H1 (cell line): ENCODE measurements around the gene CRYBG3. TPM values are rescaled to one million over a fixed set of nuclear protein-coding genes. Genes with fewer than 3 reads are reported as not detected.

Source experiments
- BRCA1 ChIP-seq: IDR thresholded peaks from 2 replicates; pipeline ENCODE4 v1.6.1; 2012; ENCODE audit warnings: low read depth, low read length, improper control_type of control experiment
- CBX8 ChIP-seq: fragments of 300-800, 300-1000 bp; sonication (generic); IDR thresholded peaks from 2 replicates; pipeline ENCODE4 v1.7.1; 2016; ENCODE audit warnings: low read depth, low read length, borderline replicate concordance
- CHD7 ChIP-seq: fragments of 300-600 bp; sonication (generic); IDR thresholded peaks from 2 replicates; pipeline ENCODE4 v1.7.1; 2012; ENCODE audit warnings: low read length, moderate library complexity, mild to moderate bottlenecking, inconsistent platforms; ENCODE audit not compliant: insufficient replicate concordance
- CREB1 ChIP-seq: IDR thresholded peaks from 2 replicates; pipeline ENCODE4 v1.6.1; 2012; ENCODE audit warnings: inconsistent platforms
- EGR1 ChIP-seq: IDR thresholded peaks from 2 replicates; pipeline ENCODE4 v1.6.1; 2011; ENCODE audit warnings: low read depth, low read length, borderline replicate concordance
- EZH2 ChIP-seq: fragments of 200-600 bp; sonication (generic); IDR thresholded peaks from 2 replicates; pipeline ENCODE4 v1.7.1; 2012; ENCODE audit warnings: low read depth, mild to moderate bottlenecking, moderate library complexity, low read length, inconsistent platforms; ENCODE audit not compliant: severe bottlenecking
- FOSL1 ChIP-seq: IDR thresholded peaks from 2 replicates; pipeline ENCODE4 v1.6.1; 2011; ENCODE audit warnings: mild to moderate bottlenecking, low read depth, low read length, moderate library complexity; ENCODE audit not compliant: insufficient read depth
- GTF2F1 ChIP-seq: IDR thresholded peaks from 2 replicates; pipeline ENCODE4 v1.6.1; 2012; ENCODE audit warnings: low read depth, low read length, improper control_type of control experiment, borderline replicate concordance
- KDM1A ChIP-seq: fragments of 200-600, 300-600 bp; sonication (generic); IDR thresholded peaks from 2 replicates; pipeline ENCODE4 v1.7.1; 2016; ENCODE audit warnings: mild to moderate bottlenecking, low read length, borderline replicate concordance
- POLR2A ChIP-seq, 2 experiments: IDR thresholded peaks; 1 replicate in 1 of 2; 2 replicates in 1 of 2; pipeline ENCODE4 v1.6.1; 2011; ENCODE audit warnings: low read depth in 2 of 2, low read length in 2 of 2, mild to moderate bottlenecking in 2 of 2; ENCODE audit errors: control extremely low read depth in 1 of 2
- RAD21 ChIP-seq, 2 experiments: IDR thresholded peaks in 1 of 2; conservative IDR thresholded peaks in 1 of 2; 2 replicates each; pipeline ENCODE4 v1.6.1; 2011; ENCODE audit warnings: low read depth in 2 of 2, low read length in 2 of 2, improper control_type of control experiment in 1 of 2, inconsistent platforms in 1 of 2, mild to moderate bottlenecking in 1 of 2, moderate library complexity in 1 of 2
- RBBP5 ChIP-seq: IDR thresholded peaks from 2 replicates; pipeline ENCODE4 v1.7.1; 2012; ENCODE audit warnings: low read depth, mild to moderate bottlenecking, inconsistent platforms, low read length, moderate library complexity, borderline replicate concordance
- SP2 ChIP-seq: IDR thresholded peaks from 2 replicates; pipeline ENCODE4 v1.6.1; 2012; ENCODE audit warnings: mild to moderate bottlenecking, low read length, inconsistent platforms
- polyA plus RNA-seq, 7 experiments: library from polyadenylated mRNA; depleted of rRNA in 3 of 7; stranded (reverse) in 5 of 7; unstranded in 2 of 7; fragments of >200 nt in 5 of 7; fragments of 200-250 nt in 2 of 7; gene quantifications; 1 replicate in 5 of 7; 2 replicates in 1 of 7; 4 replicates in 1 of 7; pipeline versions ENCODE4 v1.2.1 to v1.2.3, GENCODE V29; 2011 to 2013; ENCODE audit warnings: missing spikeins in 2 of 7, mixed read lengths in 2 of 7
- total RNA-seq: library from RNA; stranded (reverse); fragmentation: NEBNext Ultra II Directional; extraction: Animal tissue kit (Norgen Biotek cat#: 25700); gene quantifications from 2 replicates; pipeline ENCODE4 v1.2.1, GENCODE V29; 2021

CRYBG3 gene
- total and polyA plus RNA-seq, 2 of the 8 experiments (the other 6 are each of a cell fraction or from before 2014, with no cell fraction given): 2.1 to 8.0 TPM

DNA sequence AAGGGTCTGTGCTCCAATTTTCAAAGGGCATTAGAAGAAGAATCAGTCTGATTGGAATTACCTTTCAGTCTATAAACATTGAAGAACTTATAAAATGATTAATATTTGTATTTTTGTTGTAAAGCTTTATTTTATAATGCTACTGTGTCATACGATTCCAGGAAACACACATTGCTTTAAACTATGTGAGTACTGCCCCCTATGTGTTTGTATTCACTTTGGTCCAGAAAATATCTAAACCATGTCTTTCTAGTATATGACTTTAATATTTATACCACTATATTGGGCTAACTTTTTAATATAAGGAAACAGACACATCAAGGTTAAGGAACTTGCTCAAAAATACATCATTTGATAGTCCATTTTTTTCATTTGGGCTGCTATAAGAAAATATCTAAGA is 153.7 kb downstream of the CRYBG3 start (continued):
- no peak for TF ChIP-seq CHD7
- no peak for TF ChIP-seq CREB1
- no peak for TF ChIP-seq CBX8
- no peak for TF ChIP-seq BRCA1
- no peak for TF ChIP-seq EZH2
- TF ChIP-seq FOSL1: no peak
- TF ChIP-seq POLR2A (IDR thresholded peaks at IDR 0.05; ENCODE audit: control extremely low read depth in 1 of 2, low read depth in 2 of 2, low read length in 2 of 2): no peak
- TF ChIP-seq KDM1A: no peak
- TF ChIP-seq RBBP5: no peak
- TF ChIP-seq SP2: no peak
- no peak for TF ChIP-seq GTF2F1
- TF ChIP-seq EGR1: no peak
- TF ChIP-seq RAD21 (IDR thresholded peaks at IDR 0.05 in 1 of 2, conservative IDR thresholded peaks at IDR 0.05 in 1 of 2; ENCODE audit: low read depth in 2 of 2, low read length in 2 of 2): no peak
